ENCODE results near the gene ZNF408.

Gene ZNF408

GRCh38 chr11:46676436-46677158 lies 24.2 kb upstream of the ZNF408 start:
- DNase-seq: no peak

GRCh38 chr11:46677169-46677568 lies 23.7 kb upstream of the ZNF408 start:
- no peak for DNase-seq

- DNase-seq: no peak
These were observed 22.7 kb upstream of the ZNF408 start for GRCh38 chr11:46677991-46678740.

GRCh38 chr11:46678741-46679130 lies 22.1 kb upstream of the ZNF408 start:
- DNase-seq: no peak

- DNase-seq: no peak
These were observed 21.3 kb upstream of the ZNF408 start for GRCh38 chr11:46679241-46680163.

GRCh38 chr11:46680164-46680760 lies 20.6 kb upstream of the ZNF408 start:
- no peak for DNase-seq

GRCh38 chr11:46680815-46681214 lies 20.0 kb upstream of the ZNF408 start:
- no peak for DNase-seq

GRCh38 chr11:46681814-46682213 lies 19.0 kb upstream of the ZNF408 start:
- no peak for DNase-seq

- DNase-seq: no peak
These were observed 17.8 kb upstream of the ZNF408 start for GRCh38 chr11:46682773-46683752.

GRCh38 chr11:46684367-46684766 lies 16.5 kb upstream of the ZNF408 start:
- no peak for DNase-seq

GRCh38 chr11:46686886-46687795 lies 13.7 kb upstream of the ZNF408 start:
- no peak for DNase-seq

GRCh38 chr11:46690702-46691101 lies 10.1 kb upstream of the ZNF408 start:
- no peak for DNase-seq

- DNase-seq: no peak
These were observed 8.4 kb upstream of the ZNF408 start for GRCh38 chr11:46692450-46692849.

GRCh38 chr11:46693597-46694012 lies 7.2 kb upstream of the ZNF408 start:
- DNase-seq: no peak

- DNase-seq: no peak
These were observed 6.8 kb upstream of the ZNF408 start for GRCh38 chr11:46694072-46694471.

- no peak for DNase-seq
These were observed 6.2 kb upstream of the ZNF408 start for GRCh38 chr11:46694607-46695006.

- DNase-seq: no peak
These were observed 5.3 kb upstream of the ZNF408 start for GRCh38 chr11:46695345-46696211.

GRCh38 chr11:46696212-46696558 lies 4.6 kb upstream of the ZNF408 start:
- peak; percentile 61 for DNase-seq

GRCh38 chr11:46697303-46697702 lies 3.5 kb upstream of the ZNF408 start:
- no peak for DNase-seq

- no peak for DNase-seq
These were observed 3.1 kb upstream of the ZNF408 start for GRCh38 chr11:46697723-46698122.
